Thoracic aorta (tissue), 2 donors: ENCODE data around the gene AMELX. TPM values are rescaled to one million over a fixed set of nuclear protein-coding genes. Genes with fewer than 3 reads are reported as not detected.

ENCODE experiments used
- ATAC-seq: fragments of 150-250 bp; one replicate; pipeline ENCODE4 v1.8.0; 2017; ENCODE audit warnings: low read depth; ENCODE audit not compliant: insufficient number of reproducible peaks, low FRiP score
- DNase-seq: peaks from one replicate; pipeline ENCODE4 v3.0.0-alpha.2; 2020; ENCODE audit warnings: low spot score
- H3K27ac ChIP-seq, 2 donors: fragments of 200-600 bp; sonication (generic); 1 replicate in 1 of 2; 2 replicates in 1 of 2; pipeline ENCODE4 v1.5.1; 2016; ENCODE audit warnings: mild to moderate bottlenecking in 2 of 2, moderate library complexity in 2 of 2
- H3K27me3 ChIP-seq: fragments of 200-600 bp; sonication (generic); replicated peaks from 2 replicates; pipeline ENCODE4 v1.6.0; 2016; ENCODE audit warnings: mild to moderate bottlenecking; ENCODE audit not compliant: insufficient read depth
- H3K36me3 ChIP-seq: fragments of 200-600 bp; sonication (generic); one replicate; pipeline ENCODE4 v1.5.1; 2016
- H3K4me1 ChIP-seq, 2 donors: fragments of 200-600 bp; sonication (generic); 1 replicate in 1 of 2; 2 replicates in 1 of 2; pipeline versions ENCODE4 v1.5.1 to v1.6.0; 2016; ENCODE audit warnings: low read depth in 2 of 2, mild to moderate bottlenecking in 1 of 2; ENCODE audit not compliant: control insufficient read depth in 1 of 2
- H3K4me3 ChIP-seq: fragments of 200-600 bp; sonication (generic); 2 replicates; pipeline ENCODE4 v1.5.1; 2016; ENCODE audit warnings: mild to moderate bottlenecking
- H3K9me3 ChIP-seq: fragments of 200-600 bp; sonication (generic); 2 replicates; pipeline ENCODE4 v1.5.1; 2016
- CTCF ChIP-seq: fragments of 200-600 bp; sonication (generic); IDR thresholded peaks from one replicate; pipeline ENCODE4 v1.5.1; 2019; ENCODE audit warnings: antibody characterized with exemption
- total RNA-seq, 2 donors: library from RNA; depleted of rRNA; stranded (reverse); fragments of >200 nt; gene quantifications; one replicate each; pipeline versions ENCODE4 v1.1.0 to v1.2.3, GENCODE V29; 2016

Gene AMELX
- total RNA-seq, 2 donors from 2014 or later, result not detected

GRCh38 chrX:11311706-11312105 is 18.5 kb downstream of the AMELX start:
- no peak for TF ChIP-seq CTCF
- Histone ChIP-seq H3K9me3 (no peaks in the 10 kb centered on the region), H3K27me3 (no peaks in the 10 kb centered on the region), H3K4me1 (peaks cover 0 to 5% of the 10 kb centered on the region in 2 donors), H3K36me3 (no peaks in the 10 kb centered on the region), H3K27ac (no peak overlapping the region), H3K4me3 (peak overlapping the region; percentile 7)
- DNase-seq (no peak), ATAC-seq (no peak)

GRCh38 chrX:11319806-11320520 is 26.8 kb downstream of the AMELX start:
- Histone ChIP-seq H3K4me1 (no peaks in the 10 kb centered on the region), H3K4me3 (no peak overlapping the region), H3K9me3 (no peaks in the 10 kb centered on the region), H3K27me3 (no peaks in the 10 kb centered on the region), H3K36me3 (no peaks in the 10 kb centered on the region), H3K27ac (no peak overlapping the region)
- ATAC-seq (no peak), DNase-seq (no peak)
- TF ChIP-seq CTCF, result no peak

DNA sequence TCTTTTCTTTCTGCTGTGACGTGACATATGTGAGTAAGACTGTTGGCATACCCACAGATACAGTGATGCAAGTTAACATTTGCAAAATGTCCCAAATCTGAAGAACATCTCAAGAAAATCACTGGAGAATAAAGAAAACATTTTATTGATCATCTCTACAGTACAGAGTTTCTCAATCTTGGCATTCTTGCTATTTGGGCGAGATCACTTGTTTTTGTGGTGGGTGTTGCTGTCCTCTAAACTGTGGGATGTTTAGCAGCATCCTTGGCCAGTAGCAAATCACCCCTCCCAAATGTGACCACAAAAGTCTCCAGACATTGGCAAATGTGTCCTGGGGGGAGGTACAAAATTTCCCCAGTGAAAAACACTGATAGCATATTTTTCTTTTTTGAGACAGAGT is 28.8 kb downstream of the AMELX start:
- Histone ChIP-seq H3K36me3 (no peaks in the 10 kb centered on the region), H3K4me1 (no peaks in the 10 kb centered on the region), H3K9me3 (no peaks in the 10 kb centered on the region), H3K27ac (no peak overlapping the region), H3K27me3 (no peaks in the 10 kb centered on the region), H3K4me3 (no peak overlapping the region)
- ATAC-seq, result no peak
- TF ChIP-seq CTCF, result no peak
- DNase-seq, result no peak

DNA sequence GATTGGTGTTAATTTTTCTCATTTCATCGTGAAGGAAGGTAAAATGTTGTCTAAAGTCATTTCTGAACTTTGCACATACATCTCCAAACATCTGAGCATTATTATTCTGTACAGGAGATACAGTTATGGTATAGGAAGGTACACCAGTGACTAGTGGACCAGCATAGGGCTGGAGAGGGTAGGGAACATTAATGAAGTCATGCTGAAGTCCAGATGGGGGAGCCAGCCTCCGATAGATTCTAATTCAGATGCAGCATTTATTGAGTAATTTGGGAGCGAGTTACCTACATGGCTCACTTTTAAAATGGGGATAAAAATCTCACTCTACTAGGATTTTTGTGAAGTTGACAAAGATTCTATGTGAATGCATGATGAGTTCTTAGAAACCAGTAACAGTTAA is 34.9 kb downstream of the AMELX start:
- no peaks in the 10 kb centered on the region for H3K36me3 ChIP-seq
- H3K27me3 ChIP-seq, result no peaks in the 10 kb centered on the region
- no peak overlapping the region for H3K27ac ChIP-seq
- DNase-seq (no peak), ATAC-seq (no peak)
- no peaks in the 10 kb centered on the region for H3K9me3 ChIP-seq
- no peaks in the 10 kb centered on the region for H3K4me1 ChIP-seq
- H3K4me3 ChIP-seq, result no peak overlapping the region
- TF ChIP-seq CTCF, result no peak

- Histone ChIP-seq H3K27me3 (no peaks in the 10 kb centered on the region), H3K9me3 (no peaks in the 10 kb centered on the region), H3K4me1 (no peaks in the 10 kb centered on the region), H3K36me3 (no peaks in the 10 kb centered on the region), H3K27ac (no peak overlapping the region), H3K4me3 (no peak overlapping the region)
- DNase-seq (no peak), ATAC-seq (no peak)
- TF ChIP-seq CTCF, result no peak
Measured at GRCh38 chrX:11329021-11329420, 35.8 kb downstream of the AMELX start.
